ENCODE results near the gene CDH4. TPM values are rescaled to one million over a fixed set of nuclear protein-coding genes. Genes with fewer than 3 reads are reported as not detected.

The CDH4 gene
- total RNA-seq, 1 experiment from 2014 or later: not detected

DNA sequence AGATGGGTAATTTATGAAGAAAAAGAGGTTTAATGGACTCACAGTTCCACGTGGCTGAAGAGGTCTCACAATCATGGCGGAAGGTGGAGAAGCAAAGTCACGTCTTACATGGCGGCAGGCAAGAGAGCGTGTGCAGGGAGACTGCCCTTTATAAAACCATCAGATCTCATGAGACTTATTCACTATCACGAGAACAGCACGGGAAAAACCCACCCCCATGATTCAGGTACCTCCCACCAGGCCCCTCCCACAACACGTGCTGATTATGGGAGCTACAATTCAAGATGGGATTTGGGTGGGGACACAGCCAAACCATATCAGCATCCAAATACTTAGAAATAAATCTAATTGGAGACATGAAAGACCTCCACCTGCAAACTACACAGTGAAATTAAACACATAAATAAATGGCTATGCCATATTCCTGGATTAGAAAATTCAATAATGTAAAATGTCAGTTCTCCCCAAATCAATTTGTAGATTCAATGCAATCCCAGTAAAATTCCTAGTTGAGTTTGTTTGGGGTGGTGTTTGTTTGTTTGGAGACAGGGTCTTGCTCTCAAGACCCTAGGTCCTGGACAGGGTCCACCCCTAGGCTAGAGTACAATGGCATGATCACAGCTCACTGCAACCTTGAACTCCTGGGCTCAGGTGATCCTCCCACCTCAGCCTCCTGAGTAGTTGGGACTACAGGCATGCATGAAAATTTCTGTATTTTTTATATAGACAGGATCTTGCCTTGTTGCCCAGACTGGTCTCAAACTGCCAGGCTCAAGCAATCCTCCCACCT, 712.0 kb downstream of the CDH4 start:
- no peak overlapping the region for H2AFZ ChIP-seq (ENCODE audit: low read length)
- no peaks in the 10 kb centered on the region for H3K79me2 ChIP-seq (ENCODE audit: low read length)
- H3K9me3 ChIP-seq (ENCODE audit: low read length): no peaks in the 10 kb centered on the region
- no peak overlapping the region for H3K4me2 ChIP-seq (ENCODE audit: low read depth, low read length, poor library complexity, severe bottlenecking)
- H4K20me1 ChIP-seq (ENCODE audit: insufficient read depth, low read depth, low read length): no peaks in the 10 kb centered on the region
- no peak overlapping the region for H3K4me3 ChIP-seq (ENCODE audit: low read length)
- no peak overlapping the region for H3K27ac ChIP-seq (ENCODE audit: low read length)
- H3K4me1 ChIP-seq (ENCODE audit: low read length): no peaks in the 10 kb centered on the region
- no peaks in the 10 kb centered on the region for H3K36me3 ChIP-seq (ENCODE audit: insufficient read depth, low read length)
- DNase-seq: no peak
- no peaks in the 10 kb centered on the region for H3K27me3 ChIP-seq (ENCODE audit: low read length)
- no peaks in the 10 kb centered on the region for H3K9me2 ChIP-seq (replicated peaks; ENCODE audit: insufficient read depth, low read length)
- no peak overlapping the region for H3K9ac ChIP-seq (ENCODE audit: low read length)

DNA sequence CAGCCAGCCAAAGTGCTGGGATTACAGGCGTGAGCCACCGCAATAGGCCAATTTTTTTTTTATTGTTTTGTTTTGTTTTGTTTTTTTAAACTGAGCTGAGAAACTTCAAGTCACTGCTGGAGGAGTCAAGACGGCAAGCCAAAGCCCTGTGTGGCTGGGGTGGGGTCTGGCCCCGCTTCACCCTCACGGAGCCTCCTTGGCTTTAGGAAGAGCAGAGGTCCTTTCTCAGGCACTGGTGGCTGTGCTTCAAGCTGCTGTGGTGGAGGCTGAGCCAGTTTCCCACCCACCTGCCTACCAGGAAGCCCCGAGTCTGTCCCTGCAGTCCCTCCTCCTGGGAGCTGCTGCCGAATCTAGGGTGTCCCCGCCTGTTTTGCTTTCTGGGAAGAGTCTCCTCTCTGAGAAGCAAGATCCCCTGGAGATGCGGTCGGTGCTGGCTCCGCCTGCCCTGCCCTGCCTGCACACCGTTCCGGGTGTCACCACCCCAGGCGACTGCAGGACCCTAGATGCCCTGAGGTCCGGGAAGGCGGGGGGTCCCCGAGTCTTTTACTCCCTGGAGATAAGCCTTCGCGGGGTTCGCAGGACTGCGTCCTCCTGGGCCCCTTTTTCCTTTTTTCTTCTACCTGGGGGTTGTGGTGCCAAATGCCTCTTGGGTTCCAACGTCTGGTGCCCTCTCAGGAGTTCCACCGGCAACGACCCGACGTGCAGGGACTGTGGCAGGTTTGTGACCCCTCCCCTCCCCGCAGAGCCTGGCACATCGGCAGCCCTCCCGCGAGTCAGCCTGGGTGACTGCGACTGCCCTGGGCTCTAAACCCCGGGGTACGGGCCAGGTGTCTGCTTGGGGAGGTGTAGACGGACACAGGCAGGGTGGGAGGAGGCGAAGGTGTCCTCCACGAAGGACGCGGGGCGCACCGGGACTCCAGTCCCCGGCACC, 712.9 kb downstream of the CDH4 start:
- no peaks in the 10 kb centered on the region for H3K4me1 ChIP-seq (ENCODE audit: low read length)
- no peak overlapping the region for H3K4me3 ChIP-seq (ENCODE audit: low read length)
- no peak overlapping the region for H3K4me2 ChIP-seq (ENCODE audit: low read depth, low read length, poor library complexity, severe bottlenecking)
- H2AFZ ChIP-seq (ENCODE audit: low read length): no peak overlapping the region
- no peaks in the 10 kb centered on the region for H3K9me2 ChIP-seq (replicated peaks; ENCODE audit: insufficient read depth, low read length)
- no peaks in the 10 kb centered on the region for H3K36me3 ChIP-seq (ENCODE audit: insufficient read depth, low read length)
- no peaks in the 10 kb centered on the region for H3K9me3 ChIP-seq (ENCODE audit: low read length)
- no peak overlapping the region for H3K9ac ChIP-seq (ENCODE audit: low read length)
- no peak overlapping the region for H3K27ac ChIP-seq (ENCODE audit: low read length)
- H4K20me1 ChIP-seq (ENCODE audit: insufficient read depth, low read depth, low read length): no peaks in the 10 kb centered on the region
- no peaks in the 10 kb centered on the region for H3K79me2 ChIP-seq (ENCODE audit: low read length)
- no peaks in the 10 kb centered on the region for H3K27me3 ChIP-seq (ENCODE audit: low read length)
- DNase-seq: no peak

DNA sequence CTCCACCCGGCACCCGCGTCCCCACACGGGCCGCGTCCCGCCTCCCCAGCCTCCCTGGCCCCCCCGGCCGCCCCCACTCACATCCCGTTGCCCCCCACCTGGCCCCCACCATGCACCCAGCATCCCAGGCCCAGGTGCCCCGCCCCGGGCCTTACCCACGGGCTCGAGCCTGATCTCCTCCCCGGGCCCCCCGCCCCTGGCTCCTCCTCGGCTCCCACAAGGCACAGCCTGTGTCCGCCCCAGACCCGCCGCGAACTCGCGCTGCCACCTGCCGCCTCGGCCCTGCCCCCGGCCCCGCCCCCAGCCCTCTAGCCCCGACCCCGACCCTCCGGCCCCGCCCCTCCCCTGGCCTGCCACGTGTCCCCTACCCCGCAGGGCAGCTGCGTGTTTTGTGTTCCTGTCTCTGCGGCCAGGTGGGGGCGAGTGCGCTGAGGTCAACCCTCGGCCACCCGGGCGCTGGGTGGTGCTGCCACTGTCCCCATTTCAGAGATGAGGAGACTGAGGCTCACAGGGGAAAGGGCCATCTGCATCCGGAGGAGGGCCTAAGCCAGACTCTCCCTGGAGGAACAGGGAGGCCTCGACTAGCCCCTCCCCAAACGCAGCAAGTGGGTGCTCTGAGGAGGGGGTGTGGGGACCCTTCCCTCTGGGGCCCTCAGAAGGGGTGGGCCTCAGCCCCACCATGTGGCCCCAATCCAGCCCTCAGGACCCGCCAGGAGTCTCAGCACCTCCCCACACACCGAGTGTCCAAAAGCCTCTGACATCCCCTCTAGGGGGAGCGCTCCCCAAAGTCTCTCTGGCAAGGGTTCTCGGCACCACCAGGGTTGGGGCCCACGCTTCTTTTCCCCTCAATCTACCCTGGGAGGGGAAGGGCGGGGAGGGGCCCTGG, 713.8 kb downstream of the CDH4 start:
- no peaks in the 10 kb centered on the region for H3K9me3 ChIP-seq (ENCODE audit: low read length)
- no peak overlapping the region for H3K4me3 ChIP-seq (ENCODE audit: low read length)
- H3K4me1 ChIP-seq (ENCODE audit: low read length): no peaks in the 10 kb centered on the region
- H3K9ac ChIP-seq (ENCODE audit: low read length): no peak overlapping the region
- H2AFZ ChIP-seq (ENCODE audit: low read length): no peak overlapping the region
- no peaks in the 10 kb centered on the region for H3K27me3 ChIP-seq (ENCODE audit: low read length)
- H3K27ac ChIP-seq (ENCODE audit: low read length): no peak overlapping the region
- H3K4me2 ChIP-seq (ENCODE audit: low read depth, low read length, poor library complexity, severe bottlenecking): no peak overlapping the region
- DNase-seq: no peak
- no peaks in the 10 kb centered on the region for H3K79me2 ChIP-seq (ENCODE audit: low read length)
- no peaks in the 10 kb centered on the region for H4K20me1 ChIP-seq (ENCODE audit: insufficient read depth, low read depth, low read length)
- no peaks in the 10 kb centered on the region for H3K36me3 ChIP-seq (ENCODE audit: insufficient read depth, low read length)
- H3K9me2 ChIP-seq (replicated peaks; ENCODE audit: insufficient read depth, low read length): no peaks in the 10 kb centered on the region

DNA sequence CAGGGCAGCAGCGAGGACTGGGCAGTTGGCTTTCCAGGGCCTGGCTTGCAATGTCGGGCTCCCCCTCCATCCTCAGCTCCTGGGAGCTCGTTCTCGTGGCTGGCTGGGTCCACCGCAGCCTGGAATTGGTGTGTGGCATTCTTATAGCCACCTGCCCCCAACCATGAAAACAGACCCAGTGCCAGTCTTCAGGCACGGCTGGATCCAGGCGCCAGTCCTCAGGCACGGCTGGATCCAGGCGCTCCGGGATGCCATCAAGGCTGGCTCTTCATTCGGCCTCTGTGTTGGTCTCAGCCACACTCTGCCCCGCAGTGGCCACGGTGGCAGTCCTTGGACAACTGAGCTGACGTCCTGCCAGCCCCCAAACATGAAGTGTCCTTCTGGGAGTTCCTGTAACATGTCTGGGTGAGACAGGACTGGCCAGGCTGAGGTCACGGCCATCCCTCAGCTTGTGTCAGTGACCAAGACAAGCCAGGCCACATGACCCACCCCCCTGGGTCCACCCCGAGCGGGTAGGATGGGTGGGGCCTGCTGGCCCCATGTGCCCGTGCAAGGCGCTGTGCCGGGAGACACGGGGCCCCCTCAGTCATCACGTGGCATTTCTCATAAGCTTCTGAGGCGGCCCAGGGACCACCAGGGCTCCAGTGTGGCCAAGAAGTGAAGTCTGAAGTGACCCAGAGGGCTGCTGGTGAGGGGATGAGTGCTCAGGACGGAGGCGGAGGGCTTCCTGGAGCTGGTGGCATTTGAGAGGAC, 714.6 kb downstream of the CDH4 start:
- H3K36me3 ChIP-seq (ENCODE audit: insufficient read depth, low read length): no peaks in the 10 kb centered on the region
- no peak overlapping the region for H3K4me3 ChIP-seq (ENCODE audit: low read length)
- no peak overlapping the region for H3K27ac ChIP-seq (ENCODE audit: low read length)
- H3K4me2 ChIP-seq (ENCODE audit: low read depth, low read length, poor library complexity, severe bottlenecking): no peak overlapping the region
- DNase-seq: no peak
- no peak overlapping the region for H2AFZ ChIP-seq (ENCODE audit: low read length)
- no peaks in the 10 kb centered on the region for H3K27me3 ChIP-seq (ENCODE audit: low read length)
- H4K20me1 ChIP-seq (ENCODE audit: insufficient read depth, low read depth, low read length): no peaks in the 10 kb centered on the region
- H3K9me2 ChIP-seq (replicated peaks; ENCODE audit: insufficient read depth, low read length): no peaks in the 10 kb centered on the region
- no peaks in the 10 kb centered on the region for H3K4me1 ChIP-seq (ENCODE audit: low read length)
- no peaks in the 10 kb centered on the region for H3K9me3 ChIP-seq (ENCODE audit: low read length)
- no peaks in the 10 kb centered on the region for H3K79me2 ChIP-seq (ENCODE audit: low read length)
- H3K9ac ChIP-seq (ENCODE audit: low read length): no peak overlapping the region

DNA sequence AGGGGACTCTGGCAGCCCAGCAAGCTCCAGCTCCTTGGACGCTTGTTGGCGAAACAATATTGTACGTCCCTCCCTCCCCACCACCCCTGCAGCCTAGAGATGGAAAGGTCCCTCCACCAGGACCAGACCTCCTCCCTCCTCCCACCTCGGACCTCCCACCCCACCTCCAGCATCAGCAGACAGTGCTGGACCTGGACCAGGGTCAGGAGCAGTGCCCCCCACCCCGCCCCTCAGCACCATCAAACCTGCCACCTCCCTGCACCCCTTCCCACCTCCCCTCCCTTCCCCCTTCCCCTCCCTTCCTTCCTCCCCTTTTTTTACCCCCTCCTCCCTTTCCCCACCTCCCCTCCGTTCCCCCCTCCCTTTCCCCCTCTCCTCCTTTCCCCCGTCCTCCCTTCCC, 715.2 kb downstream of the CDH4 start:
- H4K20me1 ChIP-seq (ENCODE audit: insufficient read depth, low read depth, low read length): no peaks in the 10 kb centered on the region
- no peak overlapping the region for H3K4me2 ChIP-seq (ENCODE audit: low read depth, low read length, poor library complexity, severe bottlenecking)
- H3K27me3 ChIP-seq (ENCODE audit: low read length): no peaks in the 10 kb centered on the region
- no peaks in the 10 kb centered on the region for H3K36me3 ChIP-seq (ENCODE audit: insufficient read depth, low read length)
- H3K9me2 ChIP-seq (replicated peaks; ENCODE audit: insufficient read depth, low read length): no peaks in the 10 kb centered on the region
- no peak overlapping the region for H3K9ac ChIP-seq (ENCODE audit: low read length)
- no peaks in the 10 kb centered on the region for H3K79me2 ChIP-seq (ENCODE audit: low read length)
- H3K27ac ChIP-seq (ENCODE audit: low read length): no peak overlapping the region
- DNase-seq: no peak
- H2AFZ ChIP-seq (ENCODE audit: low read length): no peak overlapping the region
- no peaks in the 10 kb centered on the region for H3K9me3 ChIP-seq (ENCODE audit: low read length)
- no peaks in the 10 kb centered on the region for H3K4me1 ChIP-seq (ENCODE audit: low read length)
- no peak overlapping the region for H3K4me3 ChIP-seq (ENCODE audit: low read length)

DNA sequence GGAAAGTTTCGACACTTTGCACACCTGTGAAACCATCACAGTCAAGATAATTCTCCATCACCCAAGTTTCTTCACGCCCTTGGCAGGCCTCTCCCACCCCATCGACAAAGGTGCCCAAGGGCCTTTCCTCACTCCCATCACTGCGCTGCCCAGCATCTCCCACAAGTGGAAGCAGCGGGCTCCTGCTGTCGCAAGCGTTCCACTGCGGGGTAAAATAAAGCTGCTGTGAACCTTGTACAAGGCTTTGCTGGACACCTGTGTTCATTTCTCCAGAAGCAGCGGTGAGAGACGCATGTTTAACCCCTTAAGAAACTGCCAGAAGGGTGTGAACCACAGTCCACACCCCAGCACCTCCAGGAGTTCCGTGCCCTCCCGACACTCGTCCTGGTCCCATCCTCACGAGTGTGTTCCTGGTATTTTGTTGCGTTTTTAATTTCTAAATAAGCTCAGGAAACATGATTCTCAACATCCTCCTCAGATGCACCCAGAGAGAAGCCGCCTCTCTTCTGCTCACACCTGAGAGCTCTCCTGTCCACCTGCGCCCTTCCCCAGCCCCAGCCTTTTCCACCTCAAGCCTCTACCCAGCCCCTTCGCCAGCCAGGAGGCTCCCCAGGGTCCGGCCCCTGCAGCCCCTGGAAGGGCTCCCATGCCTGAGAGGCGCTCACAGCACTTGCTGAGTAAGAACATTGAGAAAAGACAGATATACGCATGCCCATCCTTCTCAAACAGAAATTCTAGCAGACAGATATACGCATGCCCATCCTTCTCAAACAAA, 716.2 kb downstream of the CDH4 start:
- Histone ChIP-seq H3K79me2 (ENCODE audit: low read length) (no peaks in the 10 kb centered on the region), H4K20me1 (ENCODE audit: insufficient read depth, low read depth, low read length) (no peaks in the 10 kb centered on the region), H3K36me3 (ENCODE audit: insufficient read depth, low read length) (no peaks in the 10 kb centered on the region), H3K27me3 (ENCODE audit: low read length) (no peaks in the 10 kb centered on the region), H3K4me1 (ENCODE audit: low read length) (no peaks in the 10 kb centered on the region), H2AFZ (ENCODE audit: low read length) (no peak overlapping the region), H3K27ac (ENCODE audit: low read length) (no peak overlapping the region), H3K9ac (ENCODE audit: low read length) (no peak overlapping the region), H3K4me2 (ENCODE audit: low read depth, low read length, poor library complexity, severe bottlenecking) (no peak overlapping the region), H3K4me3 (ENCODE audit: low read length) (no peak overlapping the region), H3K9me2 (replicated peaks; ENCODE audit: insufficient read depth, low read length) (no peaks in the 10 kb centered on the region), H3K9me3 (ENCODE audit: low read length) (no peaks in the 10 kb centered on the region)
- DNase-seq: no peak

DNA sequence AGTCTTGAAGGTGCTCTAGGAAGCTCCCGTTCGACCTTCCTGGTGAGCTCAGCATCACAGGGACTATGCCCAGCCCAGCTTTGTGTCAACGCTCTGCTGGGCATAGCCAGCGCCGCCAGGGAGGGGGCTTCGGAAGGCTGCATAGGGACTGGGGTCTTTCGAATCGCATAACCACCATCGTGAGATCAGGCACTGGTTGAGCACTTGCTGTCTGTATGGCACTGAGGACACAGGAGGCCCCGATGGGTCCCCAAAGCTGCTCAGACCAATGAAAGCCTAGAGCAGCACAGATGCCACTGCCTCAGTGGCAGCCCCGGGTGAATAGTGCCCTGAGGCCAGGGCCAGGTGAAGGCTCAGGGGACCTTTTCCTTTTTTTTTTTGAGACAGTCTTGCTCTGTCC, 716.9 kb downstream of the CDH4 start:
- Histone ChIP-seq H3K79me2 (ENCODE audit: low read length) (no peaks in the 10 kb centered on the region), H3K9me3 (ENCODE audit: low read length) (no peaks in the 10 kb centered on the region), H3K36me3 (ENCODE audit: insufficient read depth, low read length) (no peaks in the 10 kb centered on the region; the same call in 1 of the 2 replicates), H2AFZ (ENCODE audit: low read length) (no peak overlapping the region), H3K4me1 (ENCODE audit: low read length) (no peaks in the 10 kb centered on the region), H3K4me2 (ENCODE audit: low read depth, low read length, poor library complexity, severe bottlenecking) (no peak overlapping the region), H3K4me3 (ENCODE audit: low read length) (no peak overlapping the region), H3K9me2 (replicated peaks; ENCODE audit: insufficient read depth, low read length) (no peaks in the 10 kb centered on the region), H3K27me3 (ENCODE audit: low read length) (no peaks in the 10 kb centered on the region), H3K9ac (ENCODE audit: low read length) (no peak overlapping the region), H3K27ac (ENCODE audit: low read length) (no peak overlapping the region), H4K20me1 (ENCODE audit: insufficient read depth, low read depth, low read length) (no peaks in the 10 kb centered on the region; the same call in 1 of the 2 replicates)
- no peak for DNase-seq

Measured in Karpas-422 (cell line).